HepG2 (cell line): ENCODE results near the gene CTNND2. TPM values are rescaled to one million over a fixed set of nuclear protein-coding genes. Genes with fewer than 3 reads are reported as not detected.

Experiments
- ATAC-seq: fragments of 200-7000 bp; cut with Tn5 transposase; 3 replicates; pipeline ENCODE4 v1.9.1; 2020; ENCODE audit warnings: mild to moderate bottlenecking, moderate library complexity
- BruUV-seq: library from RNA; stranded (reverse); fragments of 400-500 nt; replicated peaks from 2 replicates; lab custom pipeline; 2021; lab: Mats Ljungman, UMichigan
- CTCF ChIA-PET: fragments of 300-600 bp; formaldehyde crosslinking; extraction: SDS; loops from one replicate; lab custom pipeline; 2021; ENCODE audit warnings: low total read pairs, inconsistent platforms, low intra/inter-chr PET ratio; lab: Yijun Ruan, JAX
- POLR2A ChIA-PET: fragments of 350-600 bp; sonication (Branson Sonifier 250); formaldehyde crosslinking; loops from one replicate; lab custom pipeline; 2020; ENCODE audit warnings: antibody characterized with exemption, inconsistent platforms; lab: Yijun Ruan, JAX
- DNase-seq: peaks from one replicate; pipeline ENCODE4 v3.0.0-alpha.2; 2015; ENCODE audit warnings: low spot score
- FAIRE-seq: peaks from 3 replicates; lab custom pipeline; 2011; peaks lifted over from hg19 to GRCh38; lab: Jason Lieb, UNC
- H2AFZ ChIP-seq: one replicate; pipeline ENCODE4 v1.6.1; 2011; ENCODE audit warnings: low read length, inconsistent platforms
- H3K27ac ChIP-seq: fragments of 300-600 bp; 3 replicates; pipeline ENCODE4 v1.8.0; 2011; ENCODE audit warnings: mixed run types, mild to moderate bottlenecking, mixed read lengths, low read length, inconsistent platforms; ENCODE audit not compliant: insufficient read depth; ENCODE audit errors: extremely low read length
- H3K27me3 ChIP-seq, 2 experiments: fragments of 200-600 bp in 1 of 2; 2 replicates in 1 of 2; 3 replicates in 1 of 2; pipeline versions ENCODE4 v1.6.0 to v1.8.0; 2011; ENCODE audit warnings: low read length in 2 of 2, mild to moderate bottlenecking in 2 of 2, moderate library complexity in 2 of 2, inconsistent platforms in 1 of 2; ENCODE audit not compliant: insufficient read depth in 2 of 2, control insufficient read depth in 1 of 2
- H3K36me3 ChIP-seq, 2 experiments: fragments of 200-600 bp in 1 of 2; replicated peaks in 1 of 2; 2 replicates in 1 of 2; 3 replicates in 1 of 2; pipeline versions ENCODE4 v1.5.1 to v1.8.0; 2011; ENCODE audit warnings: low read length in 2 of 2, inconsistent platforms in 1 of 2; ENCODE audit not compliant: insufficient read depth in 2 of 2, control insufficient read depth in 1 of 2
- H3K4me1 ChIP-seq: 2 replicates; pipeline ENCODE4 v1.5.1; 2012; ENCODE audit warnings: low read length, inconsistent platforms; ENCODE audit not compliant: insufficient read depth
- H3K4me2 ChIP-seq: 2 replicates; pipeline ENCODE4 v1.6.0; 2011; ENCODE audit warnings: low read depth, low read length, inconsistent platforms
- H3K4me3 ChIP-seq, 3 experiments: fragments of 200-600 bp in 1 of 3; sonication (generic), shearing (Covaris generic) in 1 of 3; replicated peaks in 1 of 3; 2 replicates each; pipeline ENCODE4 v1.5.1; 2011 to 2016; ENCODE audit warnings: low read length in 3 of 3, inconsistent platforms in 2 of 3, low read depth in 2 of 3, mild to moderate bottlenecking in 2 of 3, control low read depth in 1 of 3, mixed read lengths in 1 of 3; ENCODE audit not compliant: insufficient read depth in 1 of 3
- H3K79me2 ChIP-seq: one replicate; pipeline ENCODE4 v1.6.1; 2011; ENCODE audit warnings: low read length, inconsistent platforms; ENCODE audit not compliant: insufficient read depth
- H3K9ac ChIP-seq: 2 replicates; pipeline ENCODE4 v1.6.0; 2011; ENCODE audit warnings: mild to moderate bottlenecking, low read depth, low read length, inconsistent platforms; ENCODE audit not compliant: insufficient read depth
- H3K9me3 ChIP-seq: 2 replicates; pipeline ENCODE4 v1.5.1; 2012; ENCODE audit warnings: mild to moderate bottlenecking, low read length
- H4K20me1 ChIP-seq: 2 replicates; pipeline ENCODE4 v1.6.0; 2011; ENCODE audit warnings: inconsistent platforms, mild to moderate bottlenecking, low read length, moderate library complexity; ENCODE audit not compliant: insufficient read depth
- AKAP8 ChIP-seq: sonication (generic); formaldehyde crosslinking; IDR thresholded peaks from 2 replicates; pipeline ENCODE4 v1.5.1; 2020; ENCODE audit warnings: mild to moderate bottlenecking, missing genetic modification reagents
- KDM5A ChIP-seq: fragments of 200-600 bp; sonication (generic); IDR thresholded peaks from 2 replicates; pipeline ENCODE4 v1.7.0; 2018; ENCODE audit warnings: antibody characterized with exemption, mild to moderate bottlenecking, low read length, borderline replicate concordance
- KLF12 ChIP-seq: sonication (generic); formaldehyde crosslinking; IDR thresholded peaks from 2 replicates; pipeline ENCODE4 v1.4.0; 2020; ENCODE audit warnings: missing genetic modification reagents, borderline replicate concordance
- MXD4 ChIP-seq: IDR thresholded peaks from 2 replicates; pipeline ENCODE4 v1.6.1; 2016; ENCODE audit warnings: mild to moderate bottlenecking, missing biosample characterization, missing genetic modification reagents
- NR2F2 ChIP-seq: IDR thresholded peaks from 2 replicates; pipeline ENCODE4 v1.6.1; 2012; ENCODE audit warnings: low read depth, inconsistent platforms, borderline replicate concordance
- PTBP1 ChIP-seq: fragments of 200-400 bp; formaldehyde crosslinking; IDR thresholded peaks from 2 replicates; pipeline ENCODE4 v1.6.1; 2018; ENCODE audit warnings: low read length, low read depth; ENCODE audit not compliant: poor library complexity, severe bottlenecking
- ZBTB49 ChIP-seq: sonication (generic); formaldehyde crosslinking; IDR thresholded peaks from 2 replicates; pipeline ENCODE4 v1.4.0; 2020; ENCODE audit warnings: missing genetic modification reagents, borderline replicate concordance
- ZNF232 ChIP-seq: sonication (generic); formaldehyde crosslinking; IDR thresholded peaks from 2 replicates; pipeline ENCODE4 v1.4.0; 2020; ENCODE audit warnings: missing genetic modification reagents, borderline replicate concordance
- ZNF792 ChIP-seq: IDR thresholded peaks from 2 replicates; pipeline ENCODE4 v1.6.1; 2016
- ZNF850 ChIP-seq: sonication (generic); formaldehyde crosslinking; conservative IDR thresholded peaks from 2 replicates; pipeline ENCODE4 v1.9.0; 2021; ENCODE audit warnings: mild to moderate bottlenecking, missing genetic modification reagents
- WGBS: methylation state at CpG from one replicate; pipeline ENCODE4 v1.1.6; 2017; ENCODE audit warnings: low lambda C conversion rate; 5-methylcytosine and 5-hydroxymethylcytosine counted together
- in situ Hi-C: cut with HindIII; loops from 2 replicates; pipeline ENCODE4 v1.10.0; 2017; ENCODE audit warnings: low pct_unique_long_range_greater_than_20kb; ENCODE audit not compliant: extremely low pct_ligation_motif_present
- intact Hi-C: fragments of 100-400 bp; cut with micrococcal nuclease; formaldehyde crosslinking; loops from one replicate; pipeline ENCODE4 v1.10.0; 2022; ENCODE audit not compliant: unreplicated experiment
- polyA plus RNA-seq, 8 experiments: library from polyadenylated mRNA; depleted of rRNA in 3 of 8; stranded (reverse) in 7 of 8; unstranded in 1 of 8; fragments of >200 nt; fragmentation: Illumina TruSeq in 4 of 8; extraction: Trizol in 4 of 8; gene quantifications; 2 replicates each; pipeline versions ENCODE4 v1.2.1 to v1.2.3, GENCODE V29; 2011 to 2016; ENCODE audit warnings: low read depth in 4 of 8, missing spikeins in 1 of 8, mixed read lengths in 1 of 8; ENCODE audit not compliant: insufficient read depth in 1 of 8
- total RNA-seq, 5 experiments: library from RNA; depleted of rRNA; stranded (reverse); fragments of >200 nt; fragmentation: Illumina TruSeq; extraction: Trizol; gene quantifications; 2 replicates each; pipeline ENCODE4 v1.2.3, GENCODE V29; 2016; ENCODE audit warnings: low read depth in 1 of 5

Gene CTNND2
- total and polyA plus RNA-seq, 2 of the 13 experiments (the other 11 are each of a cell fraction or from before 2014, with no cell fraction given) = not detected

GRCh38 chr5:11510889-11511288 is 393.4 kb downstream of the CTNND2 start:
- Histone ChIP-seq H3K4me3 (no peak overlapping the region), H3K36me3 (no peaks in the 10 kb centered on the region), H4K20me1 (no peaks in the 10 kb centered on the region), H3K4me1 (peaks cover 9% of the 10 kb centered on the region; the same call in 1 of the 2 replicates), H3K27me3 (no peaks in the 10 kb centered on the region), H3K9ac (no peak overlapping the region), H3K27ac (no peak overlapping the region), H3K4me2 (no peak overlapping the region), H2AFZ (no peak overlapping the region), H3K9me3 (no peaks in the 10 kb centered on the region), H3K79me2 (no peaks in the 10 kb centered on the region)
- no TSS peak for BruUV-seq
- no peak for FAIRE-seq
- intact Hi-C loops (no loop called here), in situ Hi-C loops (no loop called here)
- ChIA-PET POLR2A (no interaction called here), CTCF (no interaction called here)
- TF ChIP-seq KDM5A (no peak), ZNF232 (CRISPR knock-in tag) (no peak), ZBTB49 (CRISPR knock-in tag) (no peak), KLF12 (CRISPR knock-in tag) (no peak), MXD4 (CRISPR knock-in tag) (no peak), PTBP1 (no peak), NR2F2 (no peak), ZNF850 (CRISPR knock-in tag) (no peak), ZNF792 (CRISPR knock-in tag) (no peak), AKAP8 (CRISPR knock-in tag) (no peak)
- 100% methylated on average over 1 of the region's 1 CpG for WGBS
- ATAC-seq = no peak
- no peak for DNase-seq
